Panc1 (cell line): ENCODE data around the gene DRD3. TPM values are rescaled to one million over a fixed set of nuclear protein-coding genes. Genes with fewer than 3 reads are reported as not detected.

Experiments used
- ATAC-seq: fragments of 200-7000 bp; cut with Tn5 transposase; 2 replicates; pipeline ENCODE4 v1.9.1; 2020; ENCODE audit warnings: mild to moderate bottlenecking, moderate library complexity
- BruUV-seq: library from RNA; stranded (reverse); fragments of 400-500 nt; replicated peaks from 2 replicates; lab custom pipeline; 2021; lab: Mats Ljungman, UMichigan
- CTCF ChIA-PET: fragments of 300-600 bp; sonication (Branson Sonifier 250); formaldehyde crosslinking; loops from one replicate; lab custom pipeline; 2022; ENCODE audit warnings: antibody characterized with exemption; lab: Charles Lee
- POLR2A ChIA-PET: fragments of 300-600 bp; sonication (Branson Sonifier 250); formaldehyde crosslinking; loops from one replicate; lab custom pipeline; 2022; ENCODE audit warnings: antibody characterized with exemption; lab: Charles Lee
- DNase-seq: peaks from one replicate; pipeline ENCODE4 v3.0.0-alpha.2; 2010; ENCODE audit warnings: low read depth, low spot score
- H3K27ac ChIP-seq: 2 replicates; pipeline ENCODE4 v1.5.1; 2011; ENCODE audit warnings: mild to moderate bottlenecking, low read length, inconsistent platforms
- H3K27me3 ChIP-seq: fragments of 200-500 bp; sonication (Bioruptor generic); 2 replicates; pipeline ENCODE4 v1.6.0; 2014; ENCODE audit warnings: low read length, inconsistent platforms; ENCODE audit not compliant: control insufficient read depth, insufficient read depth
- H3K36me3 ChIP-seq: fragments of 200-500 bp; sonication (Bioruptor generic); 2 replicates; pipeline ENCODE4 v1.5.1; 2014; ENCODE audit warnings: inconsistent platforms, mild to moderate bottlenecking, low read length, moderate library complexity; ENCODE audit not compliant: control insufficient read depth, insufficient read depth
- H3K4me1 ChIP-seq: 2 replicates; pipeline ENCODE4 v1.5.1; 2011; ENCODE audit warnings: inconsistent platforms, mild to moderate bottlenecking, low read length, moderate library complexity; ENCODE audit not compliant: control insufficient read depth, insufficient read depth
- H3K4me3 ChIP-seq, 2 experiments: 2 replicates each; pipeline ENCODE4 v1.5.1; 2011 to 2012; ENCODE audit warnings: low read depth in 2 of 2, low read length in 2 of 2, mild to moderate bottlenecking in 2 of 2, inconsistent platforms in 1 of 2, moderate library complexity in 1 of 2
- H3K9me3 ChIP-seq: fragments of 200-500 bp; sonication (Bioruptor generic); 2 replicates; pipeline ENCODE4 v1.5.1; 2014; ENCODE audit warnings: low read depth, mild to moderate bottlenecking, inconsistent platforms, low read length, moderate library complexity; ENCODE audit not compliant: control insufficient read depth, insufficient read depth
- POLR2AphosphoS5 ChIP-seq: IDR thresholded peaks from 2 replicates; pipeline ENCODE4 v1.6.1; 2012; ENCODE audit warnings: mild to moderate bottlenecking, low read depth, low read length, moderate library complexity
- SIN3A ChIP-seq: IDR thresholded peaks from 2 replicates; pipeline ENCODE4 v1.6.1; 2012; ENCODE audit warnings: low read depth, mild to moderate bottlenecking, low read length, moderate library complexity, borderline replicate concordance; ENCODE audit not compliant: insufficient read depth
- TCF7L2 ChIP-seq: IDR thresholded peaks from 2 replicates; pipeline ENCODE4 v1.6.1; 2011; ENCODE audit warnings: mild to moderate bottlenecking, low read depth, low read length, inconsistent platforms
- in situ Hi-C: cut with HindIII; loops from 2 replicates; pipeline ENCODE4 v1.10.0; 2016; ENCODE audit warnings: low sequenced_read_pairs, low pct_unique_long_range_greater_than_20kb
- intact Hi-C: fragments of 100-400 bp; cut with micrococcal nuclease; formaldehyde crosslinking; loops from one replicate; pipeline ENCODE4 v1.10.0; 2022; ENCODE audit not compliant: unreplicated experiment
- total RNA-seq: library from RNA; stranded (reverse); gene quantifications from one replicate; pipeline ENCODE4 v1.2.1, GENCODE V29; 2021; ENCODE audit not compliant: unreplicated experiment
- TF ChIP-seq, protein P1 (sequence below): fragments of 450-650 bp; IDR thresholded peaks from 2 replicates; pipeline ENCODE4 v1.5.1; 2017; ENCODE audit warnings: mild to moderate bottlenecking
- TF ChIP-seq, protein P2 (sequence below), 2 experiments: IDR thresholded peaks; 2 replicates each; pipeline ENCODE4 v1.6.1; 2011 to 2012; ENCODE audit warnings: low read depth in 2 of 2, control low read depth in 1 of 2, low read length in 1 of 2, mild to moderate bottlenecking in 1 of 2, moderate library complexity in 1 of 2; ENCODE audit not compliant: insufficient read depth in 1 of 2

DRD3 gene
- total RNA-seq, 1 experiment from 2014 or later: not detected

- TF ChIP-seq, protein P1, sequence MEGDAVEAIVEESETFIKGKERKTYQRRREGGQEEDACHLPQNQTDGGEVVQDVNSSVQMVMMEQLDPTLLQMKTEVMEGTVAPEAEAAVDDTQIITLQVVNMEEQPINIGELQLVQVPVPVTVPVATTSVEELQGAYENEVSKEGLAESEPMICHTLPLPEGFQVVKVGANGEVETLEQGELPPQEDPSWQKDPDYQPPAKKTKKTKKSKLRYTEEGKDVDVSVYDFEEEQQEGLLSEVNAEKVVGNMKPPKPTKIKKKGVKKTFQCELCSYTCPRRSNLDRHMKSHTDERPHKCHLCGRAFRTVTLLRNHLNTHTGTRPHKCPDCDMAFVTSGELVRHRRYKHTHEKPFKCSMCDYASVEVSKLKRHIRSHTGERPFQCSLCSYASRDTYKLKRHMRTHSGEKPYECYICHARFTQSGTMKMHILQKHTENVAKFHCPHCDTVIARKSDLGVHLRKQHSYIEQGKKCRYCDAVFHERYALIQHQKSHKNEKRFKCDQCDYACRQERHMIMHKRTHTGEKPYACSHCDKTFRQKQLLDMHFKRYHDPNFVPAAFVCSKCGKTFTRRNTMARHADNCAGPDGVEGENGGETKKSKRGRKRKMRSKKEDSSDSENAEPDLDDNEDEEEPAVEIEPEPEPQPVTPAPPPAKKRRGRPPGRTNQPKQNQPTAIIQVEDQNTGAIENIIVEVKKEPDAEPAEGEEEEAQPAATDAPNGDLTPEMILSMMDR: no peak
- TF ChIP-seq POLR2AphosphoS5 (no peak), TCF7L2 (no peak), SIN3A (no peak)
- TF ChIP-seq, protein P2, sequence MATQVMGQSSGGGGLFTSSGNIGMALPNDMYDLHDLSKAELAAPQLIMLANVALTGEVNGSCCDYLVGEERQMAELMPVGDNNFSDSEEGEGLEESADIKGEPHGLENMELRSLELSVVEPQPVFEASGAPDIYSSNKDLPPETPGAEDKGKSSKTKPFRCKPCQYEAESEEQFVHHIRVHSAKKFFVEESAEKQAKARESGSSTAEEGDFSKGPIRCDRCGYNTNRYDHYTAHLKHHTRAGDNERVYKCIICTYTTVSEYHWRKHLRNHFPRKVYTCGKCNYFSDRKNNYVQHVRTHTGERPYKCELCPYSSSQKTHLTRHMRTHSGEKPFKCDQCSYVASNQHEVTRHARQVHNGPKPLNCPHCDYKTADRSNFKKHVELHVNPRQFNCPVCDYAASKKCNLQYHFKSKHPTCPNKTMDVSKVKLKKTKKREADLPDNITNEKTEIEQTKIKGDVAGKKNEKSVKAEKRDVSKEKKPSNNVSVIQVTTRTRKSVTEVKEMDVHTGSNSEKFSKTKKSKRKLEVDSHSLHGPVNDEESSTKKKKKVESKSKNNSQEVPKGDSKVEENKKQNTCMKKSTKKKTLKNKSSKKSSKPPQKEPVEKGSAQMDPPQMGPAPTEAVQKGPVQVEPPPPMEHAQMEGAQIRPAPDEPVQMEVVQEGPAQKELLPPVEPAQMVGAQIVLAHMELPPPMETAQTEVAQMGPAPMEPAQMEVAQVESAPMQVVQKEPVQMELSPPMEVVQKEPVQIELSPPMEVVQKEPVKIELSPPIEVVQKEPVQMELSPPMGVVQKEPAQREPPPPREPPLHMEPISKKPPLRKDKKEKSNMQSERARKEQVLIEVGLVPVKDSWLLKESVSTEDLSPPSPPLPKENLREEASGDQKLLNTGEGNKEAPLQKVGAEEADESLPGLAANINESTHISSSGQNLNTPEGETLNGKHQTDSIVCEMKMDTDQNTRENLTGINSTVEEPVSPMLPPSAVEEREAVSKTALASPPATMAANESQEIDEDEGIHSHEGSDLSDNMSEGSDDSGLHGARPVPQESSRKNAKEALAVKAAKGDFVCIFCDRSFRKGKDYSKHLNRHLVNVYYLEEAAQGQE (IDR thresholded peaks at IDR 0.05; ENCODE audit: insufficient read depth in 1 of 2, low read depth in 2 of 2, low read length in 1 of 2): no peak
- DNase-seq: no peak
- Histone ChIP-seq H3K4me3 (no peak overlapping the region), H3K4me1 (no peaks in the 10 kb centered on the region), H3K36me3 (no peaks in the 10 kb centered on the region), H3K9me3 (no peaks in the 10 kb centered on the region), H3K27me3 (no peaks in the 10 kb centered on the region), H3K27ac (no peak overlapping the region)
- intact Hi-C loops: no loop called here
- ChIA-PET POLR2A (no interaction called here), CTCF (no interaction called here)
- in situ Hi-C loops: no loop called here
- no peak for ATAC-seq
- BruUV-seq: no TSS peak
Observed at GRCh38 chr3:114128231-114128630, 50.6 kb downstream of the DRD3 start.

DNA sequence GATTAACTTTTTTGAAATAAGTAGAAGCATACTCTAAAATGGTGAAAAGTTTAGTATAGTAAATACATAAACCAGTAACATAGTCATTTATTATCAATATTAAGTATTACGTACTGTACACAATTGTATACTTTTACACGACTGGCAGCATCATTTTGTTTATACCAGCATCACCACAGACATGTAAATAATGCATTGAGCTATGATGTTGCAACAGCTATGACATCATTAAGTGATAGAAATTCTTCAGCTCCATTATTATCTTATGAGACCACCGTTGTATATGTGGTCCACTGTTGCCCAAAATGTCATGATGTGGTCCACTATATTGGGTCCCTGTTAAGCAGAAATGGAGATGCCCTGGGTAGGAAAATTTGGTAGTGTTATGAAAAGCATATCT, 51.3 kb downstream of the DRD3 start:
- Histone ChIP-seq H3K4me1 (no peaks in the 10 kb centered on the region), H3K4me3 (no peak overlapping the region), H3K9me3 (no peaks in the 10 kb centered on the region), H3K27ac (no peak overlapping the region), H3K27me3 (no peaks in the 10 kb centered on the region), H3K36me3 (no peaks in the 10 kb centered on the region)
- ChIA-PET POLR2A (interaction anchor here (0.7 kb wide), 1 partner anchor 267 kb away, joined by 9 read pairs; no protein-coding TSS in a partner anchor), CTCF (no interaction called here)
- DNase-seq: no peak
- TF ChIP-seq, protein P2 (IDR thresholded peaks at IDR 0.05; ENCODE audit: insufficient read depth in 1 of 2, low read depth in 2 of 2, low read length in 1 of 2): no peak
- no peak for TF ChIP-seq POLR2AphosphoS5
- in situ Hi-C loops (no loop called here), intact Hi-C loops (no loop called here)
- BruUV-seq: no TSS peak
- no peak for ATAC-seq
